ENCODE data around the gene HRH2.

HRH2 gene

GRCh38 chr5:175635854-175636584, 21.9 kb upstream of the HRH2 start:
- no peaks in the 10 kb centered on the region for H3K27me3 ChIP-seq (ENCODE audit: insufficient read depth, low read depth)
- no peak overlapping the region for H3K27ac ChIP-seq
- no peaks in the 10 kb centered on the region for H3K79me2 ChIP-seq (ENCODE audit: insufficient read depth, low read depth)
- no peak overlapping the region for H3K4me2 ChIP-seq
- H3K4me3 ChIP-seq (IDR thresholded peaks at IDR 0.05; ENCODE audit: insufficient read depth, low read depth, low read length): no peak overlapping the region
- no peaks in the 10 kb centered on the region for H3K36me3 ChIP-seq (ENCODE audit: insufficient read depth)
- no peak overlapping the region for H2AFZ ChIP-seq (ENCODE audit: low read depth)
- H3K4me1 ChIP-seq (ENCODE audit: low read depth, poor library complexity, severe bottlenecking): no peaks in the 10 kb centered on the region
- no peak overlapping the region for H3K9ac ChIP-seq
- no peaks in the 10 kb centered on the region for H4K20me1 ChIP-seq (ENCODE audit: insufficient read depth)
- TF ChIP-seq CTCF (conservative IDR thresholded peaks at IDR 0.05; ENCODE audit: low read depth, low read length): no peak

GRCh38 chr5:175638305-175638704, 19.6 kb upstream of the HRH2 start:
- Histone ChIP-seq H2AFZ (ENCODE audit: low read depth) (no peak overlapping the region), H3K79me2 (ENCODE audit: insufficient read depth, low read depth) (no peaks in the 10 kb centered on the region), H3K4me3 (IDR thresholded peaks at IDR 0.05; ENCODE audit: insufficient read depth, low read depth, low read length) (no peak overlapping the region), H3K9ac (no peak overlapping the region), H3K27me3 (ENCODE audit: insufficient read depth, low read depth) (no peaks in the 10 kb centered on the region), H3K4me1 (ENCODE audit: low read depth, poor library complexity, severe bottlenecking) (no peaks in the 10 kb centered on the region), H4K20me1 (ENCODE audit: insufficient read depth) (no peaks in the 10 kb centered on the region), H3K27ac (no peak overlapping the region), H3K36me3 (ENCODE audit: insufficient read depth) (no peaks in the 10 kb centered on the region), H3K4me2 (no peak overlapping the region)
- no peak for TF ChIP-seq CTCF (conservative IDR thresholded peaks at IDR 0.05; ENCODE audit: low read depth, low read length)

- H3K27me3 ChIP-seq (ENCODE audit: insufficient read depth, low read depth): no peaks in the 10 kb centered on the region
- no peak overlapping the region for H3K9ac ChIP-seq
- no peaks in the 10 kb centered on the region for H3K79me2 ChIP-seq (ENCODE audit: insufficient read depth, low read depth)
- TF ChIP-seq CTCF (conservative IDR thresholded peaks at IDR 0.05; ENCODE audit: low read depth, low read length): no peak
- H3K4me2 ChIP-seq: no peak overlapping the region
- H3K36me3 ChIP-seq (ENCODE audit: insufficient read depth): no peaks in the 10 kb centered on the region
- H3K4me1 ChIP-seq (ENCODE audit: low read depth, poor library complexity, severe bottlenecking): no peaks in the 10 kb centered on the region
- H2AFZ ChIP-seq (ENCODE audit: low read depth): no peak overlapping the region
- no peaks in the 10 kb centered on the region for H4K20me1 ChIP-seq (ENCODE audit: insufficient read depth)
- no peak overlapping the region for H3K4me3 ChIP-seq (IDR thresholded peaks at IDR 0.05; ENCODE audit: insufficient read depth, low read depth, low read length)
- no peak overlapping the region for H3K27ac ChIP-seq
Observed at GRCh38 chr5:175640106-175640775, 17.6 kb upstream of the HRH2 start.

- Histone ChIP-seq H3K9ac (no peak overlapping the region), H4K20me1 (ENCODE audit: insufficient read depth) (no peaks in the 10 kb centered on the region), H3K4me1 (ENCODE audit: low read depth, poor library complexity, severe bottlenecking) (no peaks in the 10 kb centered on the region), H3K27me3 (ENCODE audit: insufficient read depth, low read depth) (no peaks in the 10 kb centered on the region), H2AFZ (ENCODE audit: low read depth) (no peak overlapping the region), H3K27ac (no peak overlapping the region), H3K36me3 (ENCODE audit: insufficient read depth) (no peaks in the 10 kb centered on the region), H3K4me2 (no peak overlapping the region), H3K4me3 (IDR thresholded peaks at IDR 0.05; ENCODE audit: insufficient read depth, low read depth, low read length) (no peak overlapping the region), H3K79me2 (ENCODE audit: insufficient read depth, low read depth) (no peaks in the 10 kb centered on the region)
- TF ChIP-seq CTCF (conservative IDR thresholded peaks at IDR 0.05; ENCODE audit: low read depth, low read length): no peak
Observed at GRCh38 chr5:175642998-175643397, 14.9 kb upstream of the HRH2 start.
